HepG2 (cell line): Measurements from ENCODE around the gene FBXW8. TPM values are rescaled to one million over a fixed set of nuclear protein-coding genes. Genes with fewer than 3 reads are reported as not detected.

ENCODE experiments used
- ATAC-seq: fragments of 200-7000 bp; cut with Tn5 transposase; 3 replicates; pipeline ENCODE4 v1.9.1; 2020; ENCODE audit warnings: mild to moderate bottlenecking, moderate library complexity
- BruUV-seq: library from RNA; stranded (reverse); fragments of 400-500 nt; replicated peaks from 2 replicates; lab custom pipeline; 2021; lab: Mats Ljungman, UMichigan
- CTCF ChIA-PET: fragments of 300-600 bp; formaldehyde crosslinking; extraction: SDS; loops from one replicate; lab custom pipeline; 2021; ENCODE audit warnings: low total read pairs, inconsistent platforms, low intra/inter-chr PET ratio; lab: Yijun Ruan, JAX
- POLR2A ChIA-PET: fragments of 350-600 bp; sonication (Branson Sonifier 250); formaldehyde crosslinking; loops from one replicate; lab custom pipeline; 2020; ENCODE audit warnings: antibody characterized with exemption, inconsistent platforms; lab: Yijun Ruan, JAX
- DNase-seq: peaks from one replicate; pipeline ENCODE4 v3.0.0-alpha.2; 2015; ENCODE audit warnings: low spot score
- FAIRE-seq: peaks from 3 replicates; lab custom pipeline; 2011; peaks lifted over from hg19 to GRCh38; lab: Jason Lieb, UNC
- H2AFZ ChIP-seq: one replicate; pipeline ENCODE4 v1.6.1; 2011; ENCODE audit warnings: low read length, inconsistent platforms
- H3K27ac ChIP-seq: fragments of 300-600 bp; 3 replicates; pipeline ENCODE4 v1.8.0; 2011; ENCODE audit warnings: mixed run types, mild to moderate bottlenecking, mixed read lengths, low read length, inconsistent platforms; ENCODE audit not compliant: insufficient read depth; ENCODE audit errors: extremely low read length
- H3K27me3 ChIP-seq, 2 experiments: fragments of 200-600 bp in 1 of 2; 2 replicates in 1 of 2; 3 replicates in 1 of 2; pipeline versions ENCODE4 v1.6.0 to v1.8.0; 2011; ENCODE audit warnings: low read length in 2 of 2, mild to moderate bottlenecking in 2 of 2, moderate library complexity in 2 of 2, inconsistent platforms in 1 of 2; ENCODE audit not compliant: insufficient read depth in 2 of 2, control insufficient read depth in 1 of 2
- H3K36me3 ChIP-seq, 2 experiments: fragments of 200-600 bp in 1 of 2; replicated peaks in 1 of 2; 2 replicates in 1 of 2; 3 replicates in 1 of 2; pipeline versions ENCODE4 v1.5.1 to v1.8.0; 2011; ENCODE audit warnings: low read length in 2 of 2, inconsistent platforms in 1 of 2; ENCODE audit not compliant: insufficient read depth in 2 of 2, control insufficient read depth in 1 of 2
- H3K4me1 ChIP-seq: 2 replicates; pipeline ENCODE4 v1.5.1; 2012; ENCODE audit warnings: low read length, inconsistent platforms; ENCODE audit not compliant: insufficient read depth
- H3K4me2 ChIP-seq: 2 replicates; pipeline ENCODE4 v1.6.0; 2011; ENCODE audit warnings: low read depth, low read length, inconsistent platforms
- H3K4me3 ChIP-seq, 3 experiments: fragments of 200-600 bp in 1 of 3; sonication (generic), shearing (Covaris generic) in 1 of 3; replicated peaks in 1 of 3; 2 replicates each; pipeline ENCODE4 v1.5.1; 2011 to 2016; ENCODE audit warnings: low read length in 3 of 3, inconsistent platforms in 2 of 3, low read depth in 2 of 3, mild to moderate bottlenecking in 2 of 3, control low read depth in 1 of 3, mixed read lengths in 1 of 3; ENCODE audit not compliant: insufficient read depth in 1 of 3
- H3K79me2 ChIP-seq: one replicate; pipeline ENCODE4 v1.6.1; 2011; ENCODE audit warnings: low read length, inconsistent platforms; ENCODE audit not compliant: insufficient read depth
- H3K9ac ChIP-seq: 2 replicates; pipeline ENCODE4 v1.6.0; 2011; ENCODE audit warnings: mild to moderate bottlenecking, low read depth, low read length, inconsistent platforms; ENCODE audit not compliant: insufficient read depth
- H3K9me3 ChIP-seq: 2 replicates; pipeline ENCODE4 v1.5.1; 2012; ENCODE audit warnings: mild to moderate bottlenecking, low read length
- H4K20me1 ChIP-seq: 2 replicates; pipeline ENCODE4 v1.6.0; 2011; ENCODE audit warnings: inconsistent platforms, mild to moderate bottlenecking, low read length, moderate library complexity; ENCODE audit not compliant: insufficient read depth
- CENPX ChIP-seq: sonication (generic); formaldehyde crosslinking; IDR thresholded peaks from 2 replicates; pipeline ENCODE4 v1.9.0; 2021; ENCODE audit warnings: mild to moderate bottlenecking, missing genetic modification reagents, moderate library complexity
- CREB3 ChIP-seq: sonication (generic); formaldehyde crosslinking; IDR thresholded peaks from 2 replicates; pipeline ENCODE4 v1.5.0; 2020; ENCODE audit warnings: missing genetic modification reagents
- ELF3 ChIP-seq: IDR thresholded peaks from 2 replicates; pipeline ENCODE4 v1.6.1; 2016; ENCODE audit warnings: missing genetic modification reagents, missing compliant biosample characterization
- NFYB ChIP-seq: sonication (generic); formaldehyde crosslinking; IDR thresholded peaks from 2 replicates; pipeline ENCODE4 v1.4.0; 2020; ENCODE audit warnings: missing genetic modification reagents
- ZFP90 ChIP-seq: sonication (generic); formaldehyde crosslinking; IDR thresholded peaks from 2 replicates; pipeline ENCODE4 v1.8.0; 2022; ENCODE audit warnings: missing genetic modification reagents, mild to moderate bottlenecking, inconsistent platforms, borderline replicate concordance
- ZGPAT ChIP-seq: IDR thresholded peaks from 2 replicates; pipeline ENCODE4 v1.6.1; 2016; ENCODE audit warnings: mild to moderate bottlenecking
- ZNF124 ChIP-seq: sonication (generic); formaldehyde crosslinking; IDR thresholded peaks from 2 replicates; pipeline ENCODE4 v1.4.0; 2020; ENCODE audit warnings: missing genetic modification reagents
- ZNF616 ChIP-seq: sonication (generic); formaldehyde crosslinking; IDR thresholded peaks from 2 replicates; pipeline ENCODE4 v1.5.0; 2020; ENCODE audit warnings: low read depth, mild to moderate bottlenecking, missing genetic modification reagents
- ZNF652 ChIP-seq: IDR thresholded peaks from 2 replicates; pipeline ENCODE4 v1.6.1; 2016; ENCODE audit warnings: low read depth, borderline replicate concordance
- ZNF709 ChIP-seq: sonication (generic); formaldehyde crosslinking; IDR thresholded peaks from 2 replicates; pipeline ENCODE4 v1.5.0; 2020; ENCODE audit warnings: mild to moderate bottlenecking, missing genetic modification reagents
- WGBS: methylation state at CpG from one replicate; pipeline ENCODE4 v1.1.6; 2017; ENCODE audit warnings: low lambda C conversion rate; 5-methylcytosine and 5-hydroxymethylcytosine counted together
- in situ Hi-C: cut with HindIII; loops from 2 replicates; pipeline ENCODE4 v1.10.0; 2017; ENCODE audit warnings: low pct_unique_long_range_greater_than_20kb; ENCODE audit not compliant: extremely low pct_ligation_motif_present
- intact Hi-C: fragments of 100-400 bp; cut with micrococcal nuclease; formaldehyde crosslinking; loops from one replicate; pipeline ENCODE4 v1.10.0; 2022; ENCODE audit not compliant: unreplicated experiment
- polyA plus RNA-seq, 8 experiments: library from polyadenylated mRNA; depleted of rRNA in 3 of 8; stranded (reverse) in 7 of 8; unstranded in 1 of 8; fragments of >200 nt; fragmentation: Illumina TruSeq in 4 of 8; extraction: Trizol in 4 of 8; gene quantifications; 2 replicates each; pipeline versions ENCODE4 v1.2.1 to v1.2.3, GENCODE V29; 2011 to 2016; ENCODE audit warnings: low read depth in 4 of 8, missing spikeins in 1 of 8, mixed read lengths in 1 of 8; ENCODE audit not compliant: insufficient read depth in 1 of 8
- total RNA-seq, 5 experiments: library from RNA; depleted of rRNA; stranded (reverse); fragments of >200 nt; fragmentation: Illumina TruSeq; extraction: Trizol; gene quantifications; 2 replicates each; pipeline ENCODE4 v1.2.3, GENCODE V29; 2016; ENCODE audit warnings: low read depth in 1 of 5

Gene FBXW8
- total and polyA plus RNA-seq, 2 of the 13 experiments (the other 11 are each of a cell fraction or from before 2014, with no cell fraction given) = 5.1 to 5.9 TPM

DNA sequence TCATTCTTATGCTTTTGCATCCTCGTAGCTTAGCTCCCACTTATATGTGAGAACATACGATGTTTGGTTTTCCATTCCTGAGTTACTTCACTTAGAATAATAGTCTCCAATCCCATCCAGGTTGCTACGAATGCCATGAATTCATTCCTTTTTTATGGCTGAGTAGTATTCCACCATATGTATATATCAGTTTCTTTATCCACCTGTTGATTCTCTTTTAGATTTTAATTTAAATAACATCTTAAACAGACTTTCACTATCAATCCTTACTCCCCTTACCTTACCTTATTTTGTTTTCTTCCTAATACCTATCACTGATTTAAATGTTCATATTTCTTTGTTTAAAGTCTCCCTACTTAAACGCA is 488 bp upstream of the FBXW8 start:
- peak overlapping the region; percentile 92 for H3K4me2 ChIP-seq
- peaks cover 26% of the 10 kb centered on the region for H3K4me1 ChIP-seq
- H2AFZ ChIP-seq = peak overlapping the region; percentile 45
- CTCF ChIA-PET = no interaction called here
- in situ Hi-C loops (loop anchor here (10.0 kb wide), 1 partner anchor 205 kb away; no protein-coding TSS in a partner anchor), intact Hi-C loops (loop anchor here (10.0 kb wide), 1 partner anchor 175 kb away; the partner anchor contains the start of genes RNFT2 and SPRING1)
- no peak for DNase-seq
- 18% methylated on average over 4 of the region's 4 CpGs for WGBS
- no peaks in the 10 kb centered on the region for H4K20me1 ChIP-seq
- TF ChIP-seq ZGPAT (CRISPR knock-in tag) (no peak), NFYB (no peak), ELF3 (no peak), ZNF652 (CRISPR knock-in tag) (no peak), CREB3 (no peak), CENPX (CRISPR knock-in tag) (no peak), ZNF124 (CRISPR knock-in tag) (no peak), ZFP90 (no peak), ZNF616 (no peak), ZNF709 (CRISPR knock-in tag) (no peak)
- H3K9me3 ChIP-seq = no peaks in the 10 kb centered on the region
- BruUV-seq = no TSS peak
- peak overlapping the region; percentile 88 for H3K9ac ChIP-seq
- H3K27ac ChIP-seq = peak overlapping the region; percentile 79
- H3K4me3 ChIP-seq = peak overlapping the region; percentile 66 to 88 (median 78)
- no peak for FAIRE-seq
- no peak for ATAC-seq
- POLR2A ChIA-PET = interaction anchor here (1.9 kb wide), 1 partner anchor 174 kb away, joined by 4 read pairs; no protein-coding TSS in a partner anchor
- peaks cover 8% of the 10 kb centered on the region for H3K79me2 ChIP-seq
- 0 out of 5 replicates have a peak, but pooled peaks cover 0 to 3% of the 10 kb centered on the region in 2 experiments for H3K36me3 ChIP-seq
- H3K27me3 ChIP-seq = no peaks in the 10 kb centered on the region
